Neural cell (in vitro differentiated cells): ENCODE results near the gene MSX2. TPM values are rescaled to one million over a fixed set of nuclear protein-coding genes. Genes with fewer than 3 reads are reported as not detected.
A peak's percentile ranks its signal among the peaks of the same experiment; 100 is the strongest.

ENCODE experiments used
- H2AFZ ChIP-seq: fragments of 200-600, 300-800 bp; sonication (generic), shearing (Covaris generic); 2 replicates; pipeline ENCODE4 v1.6.0; 2014; ENCODE audit warnings: low read depth, mild to moderate bottlenecking, antibody characterized with exemption, low read length, moderate library complexity
- H3F3A ChIP-seq: fragments of 200-600 bp; shearing (Covaris generic); 2 replicates; pipeline ENCODE4 v1.6.1; 2016; ENCODE audit warnings: mild to moderate bottlenecking, moderate library complexity, mixed read lengths, antibody characterized with exemption, low read length; ENCODE audit not compliant: insufficient read depth, poor library complexity, severe bottlenecking
- H3K27ac ChIP-seq: fragments of 200-600, 300-800 bp; sonication (generic), shearing (Covaris generic); 2 replicates; pipeline ENCODE4 v1.5.1; 2014; ENCODE audit warnings: mild to moderate bottlenecking, low read length, moderate library complexity
- H3K27me3 ChIP-seq: fragments of 300-800, 200-600 bp; sonication (generic), shearing (Covaris generic); 2 replicates; pipeline ENCODE4 v1.6.0; 2014; ENCODE audit warnings: mild to moderate bottlenecking, low read depth, low read length, moderate library complexity; ENCODE audit not compliant: insufficient read depth
- H3K36me3 ChIP-seq: fragments of 300-800, 200-600 bp; sonication (generic), shearing (Covaris generic); 2 replicates; pipeline ENCODE4 v1.5.1; 2014; ENCODE audit warnings: mild to moderate bottlenecking, antibody characterized with exemption, low read length, moderate library complexity; ENCODE audit not compliant: insufficient read depth
- H3K4me2 ChIP-seq: fragments of 300-800, 200-600 bp; sonication (generic), shearing (Covaris generic); 2 replicates; pipeline ENCODE4 v1.6.0; 2014; ENCODE audit warnings: mild to moderate bottlenecking, low read length
- H3K4me3 ChIP-seq: fragments of 300-800, 200-600 bp; sonication (generic), shearing (Covaris generic); 2 replicates; pipeline ENCODE4 v1.5.1; 2014; ENCODE audit warnings: mild to moderate bottlenecking, low read length, moderate library complexity
- H3K79me2 ChIP-seq: fragments of 200-600 bp; shearing (Covaris generic); replicated peaks from 2 replicates; pipeline ENCODE4 v1.6.0; 2014; ENCODE audit warnings: mild to moderate bottlenecking, low read length, moderate library complexity; ENCODE audit not compliant: insufficient read depth
- H3K9ac ChIP-seq: fragments of 300-800, 200-600 bp; sonication (generic), shearing (Covaris generic); 2 replicates; pipeline ENCODE4 v1.6.1; 2016; ENCODE audit warnings: mild to moderate bottlenecking, low read length, mixed read lengths
- H3K9me2 ChIP-seq: fragments of 200-600 bp; shearing (Covaris generic); 2 replicates; pipeline ENCODE4 v1.6.1; 2016; ENCODE audit warnings: mild to moderate bottlenecking, low read length, mixed read lengths; ENCODE audit not compliant: insufficient read depth
- H3K9me3 ChIP-seq: fragments of 200-600, 300-800 bp; sonication (generic), shearing (Covaris generic); 2 replicates; pipeline ENCODE4 v1.6.1; 2016; ENCODE audit warnings: mild to moderate bottlenecking, mixed run types, low read length, moderate library complexity, mixed read lengths
- H4K20me1 ChIP-seq: fragments of 200-600 bp; shearing (Covaris generic); 2 replicates; pipeline ENCODE4 v1.6.1; 2016; ENCODE audit warnings: mild to moderate bottlenecking, mixed run types; ENCODE audit not compliant: insufficient read depth
- EP300 ChIP-seq: fragments of 450-650 bp; conservative IDR thresholded peaks from 2 replicates; pipeline ENCODE4 v1.6.1; 2014; ENCODE audit warnings: antibody characterized with exemption, mild to moderate bottlenecking, moderate library complexity; ENCODE audit not compliant: poor library complexity, severe bottlenecking
- EZH2 ChIP-seq: fragments of 200-600, 300-800 bp; shearing (Covaris generic), sonication (generic); IDR thresholded peaks from 2 replicates; pipeline ENCODE4 v1.6.1; 2014; ENCODE audit warnings: antibody characterized with exemption, low read length, borderline replicate concordance, mild to moderate bottlenecking; ENCODE audit not compliant: insufficient read depth, poor library complexity, severe bottlenecking
- MXI1 ChIP-seq: fragments of 450-650 bp; conservative IDR thresholded peaks from 2 replicates; pipeline ENCODE4 v1.6.1; 2014; ENCODE audit warnings: antibody characterized with exemption, mild to moderate bottlenecking; ENCODE audit not compliant: poor library complexity, severe bottlenecking
- POLR2AphosphoS5 ChIP-seq: IDR thresholded peaks from 2 replicates; pipeline ENCODE4 v1.6.1; 2012
- RAD21 ChIP-seq: fragments of 450-650 bp; conservative IDR thresholded peaks from 2 replicates; pipeline ENCODE4 v1.6.1; 2014; ENCODE audit warnings: antibody characterized with exemption, mild to moderate bottlenecking, moderate library complexity
- SMC3 ChIP-seq: fragments of 450-650 bp; conservative IDR thresholded peaks from 2 replicates; pipeline ENCODE4 v1.6.1; 2014; ENCODE audit warnings: antibody characterized with exemption, mild to moderate bottlenecking, moderate library complexity; ENCODE audit not compliant: poor library complexity
- TAF1 ChIP-seq: IDR thresholded peaks from 2 replicates; pipeline ENCODE4 v1.6.1; 2012; ENCODE audit warnings: low read depth
- polyA plus RNA-seq: library from polyadenylated mRNA; depleted of rRNA; stranded (reverse); fragments of >200 nt; gene quantifications from 2 replicates; pipeline ENCODE4 v1.2.3, GENCODE V29; 2014
- TF ChIP-seq, protein P1 (sequence below): fragments of 450-650 bp; IDR thresholded peaks from 2 replicates; pipeline ENCODE4 v1.5.1; 2014; ENCODE audit warnings: antibody characterized with exemption, mild to moderate bottlenecking, moderate library complexity; ENCODE audit not compliant: poor library complexity, severe bottlenecking
- TF ChIP-seq, protein P2 (sequence below): IDR thresholded peaks from 2 replicates; pipeline ENCODE4 v1.6.1; 2012; ENCODE audit warnings: borderline replicate concordance

MSX2 gene
- polyA plus RNA-seq, 1 donor from 2014 or later = not detected

GRCh38 chr5:174723315-174723978 is 935 bp upstream of the MSX2 start:
- no peak overlapping the region for H3K4me2 ChIP-seq
- H3F3A ChIP-seq = no peaks in the 10 kb centered on the region
- H3K9ac ChIP-seq = no peak overlapping the region
- no peaks in the 10 kb centered on the region for H3K36me3 ChIP-seq
- no peaks in the 10 kb centered on the region for H3K79me2 ChIP-seq
- H3K9me2 ChIP-seq = no peaks in the 10 kb centered on the region
- H4K20me1 ChIP-seq = no peaks in the 10 kb centered on the region
- no peak overlapping the region for H2AFZ ChIP-seq
- H3K4me3 ChIP-seq = no peak overlapping the region
- H3K27me3 ChIP-seq = peaks cover 99% of the 10 kb centered on the region
- H3K27ac ChIP-seq = no peak overlapping the region
- TF ChIP-seq EP300 (no peak), TAF1 (no peak), POLR2AphosphoS5 (no peak), EZH2 (no peak), RAD21 (no peak), SMC3 (no peak), MXI1 (no peak)
- TF ChIP-seq, protein P1, sequence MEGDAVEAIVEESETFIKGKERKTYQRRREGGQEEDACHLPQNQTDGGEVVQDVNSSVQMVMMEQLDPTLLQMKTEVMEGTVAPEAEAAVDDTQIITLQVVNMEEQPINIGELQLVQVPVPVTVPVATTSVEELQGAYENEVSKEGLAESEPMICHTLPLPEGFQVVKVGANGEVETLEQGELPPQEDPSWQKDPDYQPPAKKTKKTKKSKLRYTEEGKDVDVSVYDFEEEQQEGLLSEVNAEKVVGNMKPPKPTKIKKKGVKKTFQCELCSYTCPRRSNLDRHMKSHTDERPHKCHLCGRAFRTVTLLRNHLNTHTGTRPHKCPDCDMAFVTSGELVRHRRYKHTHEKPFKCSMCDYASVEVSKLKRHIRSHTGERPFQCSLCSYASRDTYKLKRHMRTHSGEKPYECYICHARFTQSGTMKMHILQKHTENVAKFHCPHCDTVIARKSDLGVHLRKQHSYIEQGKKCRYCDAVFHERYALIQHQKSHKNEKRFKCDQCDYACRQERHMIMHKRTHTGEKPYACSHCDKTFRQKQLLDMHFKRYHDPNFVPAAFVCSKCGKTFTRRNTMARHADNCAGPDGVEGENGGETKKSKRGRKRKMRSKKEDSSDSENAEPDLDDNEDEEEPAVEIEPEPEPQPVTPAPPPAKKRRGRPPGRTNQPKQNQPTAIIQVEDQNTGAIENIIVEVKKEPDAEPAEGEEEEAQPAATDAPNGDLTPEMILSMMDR = no peak
- TF ChIP-seq, protein P2, sequence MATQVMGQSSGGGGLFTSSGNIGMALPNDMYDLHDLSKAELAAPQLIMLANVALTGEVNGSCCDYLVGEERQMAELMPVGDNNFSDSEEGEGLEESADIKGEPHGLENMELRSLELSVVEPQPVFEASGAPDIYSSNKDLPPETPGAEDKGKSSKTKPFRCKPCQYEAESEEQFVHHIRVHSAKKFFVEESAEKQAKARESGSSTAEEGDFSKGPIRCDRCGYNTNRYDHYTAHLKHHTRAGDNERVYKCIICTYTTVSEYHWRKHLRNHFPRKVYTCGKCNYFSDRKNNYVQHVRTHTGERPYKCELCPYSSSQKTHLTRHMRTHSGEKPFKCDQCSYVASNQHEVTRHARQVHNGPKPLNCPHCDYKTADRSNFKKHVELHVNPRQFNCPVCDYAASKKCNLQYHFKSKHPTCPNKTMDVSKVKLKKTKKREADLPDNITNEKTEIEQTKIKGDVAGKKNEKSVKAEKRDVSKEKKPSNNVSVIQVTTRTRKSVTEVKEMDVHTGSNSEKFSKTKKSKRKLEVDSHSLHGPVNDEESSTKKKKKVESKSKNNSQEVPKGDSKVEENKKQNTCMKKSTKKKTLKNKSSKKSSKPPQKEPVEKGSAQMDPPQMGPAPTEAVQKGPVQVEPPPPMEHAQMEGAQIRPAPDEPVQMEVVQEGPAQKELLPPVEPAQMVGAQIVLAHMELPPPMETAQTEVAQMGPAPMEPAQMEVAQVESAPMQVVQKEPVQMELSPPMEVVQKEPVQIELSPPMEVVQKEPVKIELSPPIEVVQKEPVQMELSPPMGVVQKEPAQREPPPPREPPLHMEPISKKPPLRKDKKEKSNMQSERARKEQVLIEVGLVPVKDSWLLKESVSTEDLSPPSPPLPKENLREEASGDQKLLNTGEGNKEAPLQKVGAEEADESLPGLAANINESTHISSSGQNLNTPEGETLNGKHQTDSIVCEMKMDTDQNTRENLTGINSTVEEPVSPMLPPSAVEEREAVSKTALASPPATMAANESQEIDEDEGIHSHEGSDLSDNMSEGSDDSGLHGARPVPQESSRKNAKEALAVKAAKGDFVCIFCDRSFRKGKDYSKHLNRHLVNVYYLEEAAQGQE = no peak
- H3K9me3 ChIP-seq = no peaks in the 10 kb centered on the region

DNA sequence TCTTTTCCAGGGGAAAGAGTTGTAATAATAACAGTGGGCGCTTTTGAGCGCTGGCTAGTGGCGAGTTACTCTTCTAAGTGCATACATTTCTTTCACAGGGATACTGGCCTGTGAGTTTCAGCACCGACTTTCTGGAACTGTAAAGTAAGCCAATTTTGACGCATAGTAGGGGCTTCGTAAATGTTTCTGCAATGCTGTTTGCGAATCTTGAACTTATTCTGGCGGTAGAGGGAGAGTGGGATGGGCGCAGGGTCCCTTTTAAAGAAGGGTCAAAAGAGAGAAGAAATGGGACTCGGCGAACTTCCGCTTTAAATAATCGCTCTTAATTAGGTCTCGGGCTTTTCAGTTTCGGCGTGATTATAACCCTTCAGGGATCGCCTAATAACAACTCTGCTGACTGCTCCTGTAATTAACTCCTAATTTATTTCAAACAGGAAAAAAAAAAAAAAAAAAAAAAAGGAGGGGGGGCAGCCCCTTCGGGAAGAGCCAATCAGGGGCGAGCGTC is 351 bp upstream of the MSX2 start:
- H2AFZ ChIP-seq = no peak overlapping the region
- no peak overlapping the region for H3K9ac ChIP-seq
- H3K9me3 ChIP-seq = no peaks in the 10 kb centered on the region
- no peaks in the 10 kb centered on the region for H3K36me3 ChIP-seq
- H3F3A ChIP-seq = no peaks in the 10 kb centered on the region
- no peak overlapping the region for H3K27ac ChIP-seq
- H3K27me3 ChIP-seq = peaks cover 99% of the 10 kb centered on the region
- no peaks in the 10 kb centered on the region for H3K79me2 ChIP-seq
- no peak for TF ChIP-seq POLR2AphosphoS5
- TF ChIP-seq, protein P2 = no peak
- no peak for TF ChIP-seq EZH2
- TF ChIP-seq SMC3 = no peak
- TF ChIP-seq, protein P1 = no peak
- TF ChIP-seq EP300 = no peak
- TF ChIP-seq RAD21 = no peak
- no peak for TF ChIP-seq MXI1
- TF ChIP-seq TAF1 = no peak
- H4K20me1 ChIP-seq = no peaks in the 10 kb centered on the region
- H3K4me2 ChIP-seq = no peak overlapping the region
- H3K4me3 ChIP-seq = peak overlapping the region; percentile 56
- no peaks in the 10 kb centered on the region for H3K9me2 ChIP-seq
